WI38 (cell line): ENCODE results near the gene MRM1.

Experiments
- H3K4me3 ChIP-seq: 2 replicates; pipeline ENCODE4 v1.5.1; 2011; ENCODE audit warnings: low read depth, mild to moderate bottlenecking, control low read depth, low read length
- CTCF ChIP-seq: IDR thresholded peaks from 2 replicates; pipeline ENCODE4 v1.5.1; 2012; ENCODE audit warnings: low read depth, mild to moderate bottlenecking, control low read depth, low read length

Gene MRM1

DNA sequence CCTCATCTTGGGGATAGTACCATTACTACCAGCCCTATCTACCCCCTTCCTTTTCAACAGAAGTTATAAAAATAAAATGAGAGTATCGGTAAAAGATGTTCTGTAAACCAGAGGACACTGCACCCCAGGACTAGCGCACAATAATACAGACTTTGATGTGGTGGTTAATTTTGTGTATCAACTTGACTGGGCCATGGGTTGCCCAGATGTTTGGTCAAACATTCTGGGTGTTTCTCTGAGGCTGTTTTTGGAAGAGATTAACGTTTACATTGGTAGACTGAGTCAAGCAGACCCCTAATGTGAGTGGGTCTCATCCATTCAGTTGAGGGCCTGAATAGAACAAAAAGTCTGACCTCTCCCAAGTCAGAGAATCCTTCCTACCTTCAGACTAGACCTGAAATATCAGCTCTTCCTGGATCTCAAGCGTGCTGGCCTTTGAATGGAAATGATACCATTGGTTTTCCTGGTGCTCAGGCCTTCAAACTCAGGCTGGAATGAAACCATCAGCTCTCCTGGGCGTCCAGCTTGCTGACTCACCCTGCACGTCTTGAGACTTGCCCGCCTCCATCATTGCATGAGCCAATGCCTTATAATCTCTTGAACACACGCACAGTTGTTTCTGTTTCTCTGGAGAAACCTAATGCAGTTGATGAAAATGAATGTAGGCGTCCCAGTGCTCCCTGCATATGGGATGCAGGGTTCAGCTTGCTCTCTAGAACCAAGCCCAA is 10.1 kb downstream of the MRM1 start:
- H3K4me3 ChIP-seq, result no peak overlapping the region
- no peak for TF ChIP-seq CTCF

- TF ChIP-seq CTCF, result no peak
Measured at GRCh38 chr17:36612323-36612722, 10.9 kb downstream of the MRM1 start.

DNA sequence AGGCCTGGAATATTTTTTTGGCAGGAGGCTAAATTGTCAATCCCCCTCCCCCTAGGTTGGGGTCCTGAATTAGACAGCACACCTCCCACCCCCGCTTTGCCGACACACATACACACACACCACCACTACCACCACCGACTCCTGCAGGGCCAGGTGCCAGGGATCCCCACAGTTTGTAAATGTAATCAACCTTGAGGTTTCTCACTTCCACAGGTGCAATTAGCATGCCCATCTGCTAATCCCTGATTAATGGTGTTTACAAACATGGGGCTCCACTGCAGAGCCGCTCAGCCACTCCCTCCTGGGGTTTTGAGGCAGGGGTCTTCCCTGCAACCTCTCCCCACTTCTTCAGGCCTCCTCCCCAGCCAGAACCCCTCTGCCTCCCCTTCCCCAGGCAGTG is 11.8 kb downstream of the MRM1 start:
- TF ChIP-seq CTCF, result no peak
- no peak overlapping the region for H3K4me3 ChIP-seq

More at GRCh38 chr17:36612323-36612722, 10.9 kb downstream of the MRM1 start:
- no peak overlapping the region for H3K4me3 ChIP-seq

- no peak overlapping the region for H3K4me3 ChIP-seq
- no peak for TF ChIP-seq CTCF
Measured at GRCh38 chr17:36614081-36614480, 12.7 kb downstream of the MRM1 start.

- no peak overlapping the region for H3K4me3 ChIP-seq
- no peak for TF ChIP-seq CTCF
Measured at GRCh38 chr17:36614933-36615332, 13.6 kb downstream of the MRM1 start.

DNA sequence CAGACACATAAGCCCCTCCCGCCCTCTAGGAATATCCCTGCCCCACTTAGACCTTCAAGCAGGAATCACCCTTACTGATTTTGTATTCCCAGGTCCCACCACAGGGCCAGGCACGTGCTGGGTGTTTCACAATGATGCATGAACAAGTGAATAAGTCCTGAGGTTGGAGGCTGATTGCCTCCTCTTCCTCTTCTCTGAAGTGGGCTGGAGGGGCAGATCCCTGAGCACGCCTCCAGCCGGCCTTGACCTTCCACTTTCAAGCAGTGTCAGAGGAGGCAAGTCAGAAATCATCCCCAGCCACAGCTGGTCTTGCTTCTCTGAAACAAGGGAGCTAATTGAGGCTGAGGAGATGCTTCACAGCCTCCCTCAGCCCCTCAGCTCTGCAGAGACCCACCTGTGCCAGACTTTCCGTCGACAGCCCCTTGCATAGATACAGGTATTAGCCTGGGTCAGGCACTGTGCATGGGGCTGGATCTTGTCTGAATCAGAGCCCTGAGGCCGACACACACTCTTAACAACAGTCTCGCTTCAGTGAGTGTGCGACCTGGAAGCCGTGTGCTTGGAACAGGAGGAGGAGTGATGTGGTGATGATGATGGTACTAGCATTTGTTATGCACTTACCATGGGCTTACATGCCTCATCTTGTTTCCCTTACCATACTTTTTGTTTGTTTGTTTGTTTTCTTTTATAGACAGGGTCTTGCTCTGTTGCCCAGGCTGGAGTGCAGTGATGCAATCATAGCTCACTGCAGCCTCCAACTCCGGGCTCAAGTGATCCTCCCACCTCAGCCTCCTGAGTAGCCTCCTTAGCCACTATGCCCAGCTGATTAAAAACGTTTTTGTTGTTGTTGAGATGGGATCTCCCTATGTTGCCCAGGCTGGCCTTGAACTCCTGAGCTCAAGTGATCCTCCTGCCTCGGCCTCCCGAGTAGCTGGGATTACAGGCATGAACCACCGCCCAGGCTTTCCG is 15.0 kb downstream of the MRM1 start:
- no peak overlapping the region for H3K4me3 ChIP-seq
- TF ChIP-seq CTCF, result no peak

GRCh38 chr17:36617773-36618172 is 16.4 kb downstream of the MRM1 start:
- no peak overlapping the region for H3K4me3 ChIP-seq
- no peak for TF ChIP-seq CTCF
